K562 (cell line): ENCODE results near the gene MAP3K4. TPM values are rescaled to one million over a fixed set of nuclear protein-coding genes. Genes with fewer than 3 reads are reported as not detected.

Experiments
- ATAC-seq: fragments of 200-7000 bp; cut with Tn5 transposase; 3 replicates; pipeline ENCODE4 v1.9.1; 2020; ENCODE audit warnings: moderate library complexity
- BruUV-seq: library from RNA; stranded (reverse); fragments of 400-500 nt; replicated peaks from 2 replicates; lab custom pipeline; 2021; lab: Mats Ljungman, UMichigan
- CTCF ChIA-PET: fragments of 300-600 bp; formaldehyde crosslinking; extraction: SDS; loops from one replicate; lab custom pipeline; 2021; ENCODE audit warnings: low intra/inter-chr PET ratio; lab: Yijun Ruan, JAX
- POLR2A ChIA-PET: fragments of 300-600, 350-650 bp; sonication (Branson Sonifier 250); formaldehyde crosslinking; extraction: SDS; loops from one replicate; lab custom pipeline; 2021; ENCODE audit warnings: antibody characterized with exemption, inconsistent platforms; lab: Yijun Ruan, JAX
- DNase-seq, 4 experiments: peaks; one replicate each; pipeline versions ENCODE4 v3.0.0 to v3.0.0-alpha.2; 2011 to 2018; ENCODE audit warnings: low spot score in 3 of 4, mixed read lengths in 3 of 4; ENCODE audit errors: extremely low read depth in 1 of 4
- FAIRE-seq: peaks from 2 replicates; lab custom pipeline; 2011; peaks lifted over from hg19 to GRCh38; lab: Jason Lieb, UNC
- H2AFZ ChIP-seq: 2 replicates; pipeline ENCODE4 v1.6.0; 2011; ENCODE audit warnings: low read depth, low read length, control low read depth, inconsistent platforms
- H3K27ac ChIP-seq: fragments of 200-600 bp; 3 replicates; pipeline ENCODE4 v1.8.0; 2011; ENCODE audit warnings: low read depth, mild to moderate bottlenecking, control low read depth, inconsistent platforms, low read length, moderate library complexity, mixed read lengths; ENCODE audit errors: extremely low read depth
- H3K27me3 ChIP-seq, 2 experiments: fragments of 300-600 bp in 1 of 2; 2 replicates in 1 of 2; 3 replicates in 1 of 2; pipeline versions ENCODE4 v1.6.0 to v1.8.0; 2011; ENCODE audit warnings: inconsistent platforms in 2 of 2, low read length in 2 of 2, mild to moderate bottlenecking in 1 of 2, mixed read lengths in 1 of 2, moderate library complexity in 1 of 2; ENCODE audit not compliant: control insufficient read depth in 2 of 2, insufficient read depth in 2 of 2
- H3K36me3 ChIP-seq: fragments of 300-600 bp; 3 replicates; pipeline ENCODE4 v1.8.0; 2011; ENCODE audit warnings: mild to moderate bottlenecking, low read length, inconsistent platforms; ENCODE audit not compliant: control insufficient read depth, insufficient read depth
- H3K4me1 ChIP-seq, 2 experiments: fragments of 200-600 bp in 1 of 2; replicated peaks in 1 of 2; 2 replicates in 1 of 2; 3 replicates in 1 of 2; pipeline versions ENCODE4 v1.5.1 to v1.8.0; 2011; ENCODE audit warnings: inconsistent platforms in 2 of 2, low read length in 2 of 2, mild to moderate bottlenecking in 1 of 2, mixed read lengths in 1 of 2, moderate library complexity in 1 of 2; ENCODE audit not compliant: control insufficient read depth in 2 of 2, insufficient read depth in 2 of 2
- H3K4me2 ChIP-seq: 2 replicates; pipeline ENCODE4 v1.6.1; 2011; ENCODE audit warnings: low read length, control low read depth, inconsistent platforms, mixed read lengths; ENCODE audit not compliant: insufficient read depth
- H3K4me3 ChIP-seq: fragments of 200-600 bp; sonication (generic), shearing (Covaris generic); 2 replicates; pipeline ENCODE4 v1.5.1; 2016; ENCODE audit warnings: control low read depth, inconsistent platforms
- H3K79me2 ChIP-seq: fragments of 200-600 bp; 3 replicates; pipeline ENCODE4 v1.8.0; 2011; ENCODE audit warnings: low read length, inconsistent platforms; ENCODE audit not compliant: control insufficient read depth, insufficient read depth
- H3K9ac ChIP-seq, 2 experiments: 2 replicates each; pipeline versions ENCODE4 v1.6.0 to v1.6.1; 2011; ENCODE audit warnings: low read depth in 2 of 2, low read length in 2 of 2, control low read depth in 1 of 2, inconsistent platforms in 1 of 2, mild to moderate bottlenecking in 1 of 2, mixed read lengths in 1 of 2; ENCODE audit not compliant: insufficient read depth in 1 of 2
- H3K9me1 ChIP-seq: one replicate; pipeline ENCODE4 v1.6.0; 2011; ENCODE audit warnings: inconsistent platforms, mild to moderate bottlenecking, low read length, moderate library complexity; ENCODE audit not compliant: control insufficient read depth, insufficient read depth
- H3K9me3 ChIP-seq: replicated peaks from 2 replicates; pipeline ENCODE4 v1.5.1; 2011; ENCODE audit warnings: low read depth, low read length, inconsistent platforms; ENCODE audit not compliant: control insufficient read depth, insufficient read depth
- H4K20me1 ChIP-seq: replicated peaks from 2 replicates; pipeline ENCODE4 v1.6.1; 2011; ENCODE audit warnings: low read length, inconsistent platforms, mixed read lengths; ENCODE audit not compliant: control insufficient read depth, insufficient read depth
- CBFB ChIP-seq: sonication (generic); formaldehyde crosslinking; IDR thresholded peaks from 2 replicates; pipeline ENCODE4 v1.4.0; 2020; ENCODE audit warnings: mild to moderate bottlenecking, missing genetic modification reagents
- FOXK1 ChIP-seq: sonication (generic); formaldehyde crosslinking; IDR thresholded peaks from 2 replicates; pipeline ENCODE4 v1.8.0; 2022; ENCODE audit warnings: missing genetic modification reagents, mild to moderate bottlenecking, borderline replicate concordance
- GABPA ChIP-seq: fragments of 200-800 bp; sonication (Bioruptor generic); conservative IDR thresholded peaks from 2 replicates; pipeline ENCODE4 v1.6.1; 2016; ENCODE audit warnings: low read depth, missing genetic modification characterization, missing compliant biosample characterization
- HOXB6 ChIP-seq: fragments of 250-450 bp; sonication (Bioruptor Pico); IDR thresholded peaks from 2 replicates; pipeline ENCODE4 v1.5.1; 2022; ENCODE audit warnings: mild to moderate bottlenecking, borderline replicate concordance
- JUNB ChIP-seq: fragments of 450-650 bp; formaldehyde crosslinking; conservative IDR thresholded peaks from 2 replicates; pipeline ENCODE4 v1.4.0; 2020; ENCODE audit warnings: mild to moderate bottlenecking
- KLF10 ChIP-seq: fragments of 250-450 bp; sonication (Bioruptor Pico); IDR thresholded peaks from 2 replicates; pipeline ENCODE4 v1.6.1; 2021; ENCODE audit warnings: matching md5 sums
- MCM5 ChIP-seq: fragments of 450-650 bp; IDR thresholded peaks from 2 replicates; pipeline ENCODE4 v1.6.1; 2016; ENCODE audit warnings: low read depth
- NR2F6 ChIP-seq: fragments of 450-650 bp; formaldehyde crosslinking; IDR thresholded peaks from 2 replicates; pipeline ENCODE4 v1.4.0; 2020; ENCODE audit warnings: mild to moderate bottlenecking
- RFX1 ChIP-seq: fragments of 450-650 bp; IDR thresholded peaks from 2 replicates; pipeline ENCODE4 v1.6.1; 2016; ENCODE audit warnings: mild to moderate bottlenecking, moderate library complexity
- TBP ChIP-seq: optimal IDR thresholded peaks from 2 replicates; pipeline ENCODE3; 2011; ENCODE audit warnings: low read depth, low read length, improper control_type of control experiment
- ZBTB33 ChIP-seq: sonication (generic); formaldehyde crosslinking; IDR thresholded peaks from 2 replicates; pipeline ENCODE4 v1.8.1; 2023; ENCODE audit warnings: mild to moderate bottlenecking, missing genetic modification reagents
- ZNF134 ChIP-seq: fragments of 250-450 bp; sonication (Bioruptor Pico); conservative IDR thresholded peaks from 2 replicates; pipeline ENCODE4 v1.4.0; 2020
- ZNF77 ChIP-seq: fragments of 250-450 bp; sonication (Bioruptor Pico); IDR thresholded peaks from 2 replicates; pipeline ENCODE4 v1.5.0; 2020
- ZNF780A ChIP-seq: fragments of 250-450 bp; sonication (Bioruptor Pico); IDR thresholded peaks from 2 replicates; pipeline ENCODE4 v1.5.0; 2021; ENCODE audit warnings: mild to moderate bottlenecking
- WGBS: fragments of 100-300 bp; shearing (Covaris generic); methylation state at CpG from one replicate; pipeline ENCODE4 v1.1.6; 2016; ENCODE audit warnings: low coverage, mixed read lengths; ENCODE audit not compliant: insufficient coverage; ENCODE audit errors: missing lambda C conversion rate; 5-methylcytosine and 5-hydroxymethylcytosine counted together
- in situ Hi-C: fragments of 300-500 bp; cut with MboI; formaldehyde crosslinking; loops from 4 replicates; pipeline ENCODE4 v1.15.0; 2018; ENCODE audit warnings: inconsistent platforms, mixed read lengths
- intact Hi-C: fragments of 100-400 bp; cut with micrococcal nuclease; formaldehyde crosslinking; loops from 2 replicates; pipeline ENCODE4 v1.14.2; 2022
- polyA plus RNA-seq, 8 experiments: library from polyadenylated mRNA; depleted of rRNA in 4 of 8; stranded (reverse) in 5 of 8; unstranded in 3 of 8; fragments of >200 nt; fragmentation: Nextera tagmentation in 2 of 8; fragmentation: Illumina TruSeq in 1 of 8; extraction: Ambion mirVana in 2 of 8; extraction: Trizol in 1 of 8; gene quantifications; 2 replicates each; pipeline versions ENCODE4 v1.2.1 to v1.2.3, GENCODE V29; 2011 to 2014; ENCODE audit warnings: inconsistent platforms in 1 of 8, missing spikeins in 1 of 8
- total RNA-seq, 7 experiments: library from RNA; depleted of rRNA in 6 of 7; stranded (reverse); fragments of >200 nt in 6 of 7; fragmentation: Illumina TruSeq in 2 of 7; extraction: Trizol in 2 of 7; gene quantifications; 2 replicates each; pipeline versions ENCODE4 v1.2.1 to v1.2.3, GENCODE V29; 2011 to 2021; ENCODE audit warnings: low replicate concordance in 1 of 7
- TF ChIP-seq, protein P1 (sequence below): fragments of 250-450 bp; sonication (Bioruptor Pico); IDR thresholded peaks from 2 replicates; pipeline ENCODE4 v1.6.1; 2021; ENCODE audit warnings: mild to moderate bottlenecking
- TF ChIP-seq, protein P2 (sequence below): sonication (generic); formaldehyde crosslinking; IDR thresholded peaks from 2 replicates; pipeline ENCODE4 v1.9.0; 2022; ENCODE audit warnings: mild to moderate bottlenecking, missing genetic modification reagents

MAP3K4 gene
- total and polyA plus RNA-seq, 9 of the 15 experiments (the other 6 are each of a cell fraction or from before 2014, with no cell fraction given), result 21.0 to 77.2 (median 48.9) TPM

- POLR2A ChIA-PET, result no interaction called here
- DNase-seq, result no peak
- H3K9ac ChIP-seq, result no peak overlapping the region
- WGBS, result 5% methylated on average over 1 of the region's 1 CpG
- H3K79me2 ChIP-seq, result no peaks in the 10 kb centered on the region
- no peaks in the 10 kb centered on the region for H4K20me1 ChIP-seq
- no peak for ATAC-seq
- H3K36me3 ChIP-seq, result no peaks in the 10 kb centered on the region
- no peak overlapping the region for H3K27ac ChIP-seq
- intact Hi-C loops (no loop called here), in situ Hi-C loops (no loop called here)
- CTCF ChIA-PET, result no interaction called here
- no peak for FAIRE-seq
- TF ChIP-seq, protein P1, sequence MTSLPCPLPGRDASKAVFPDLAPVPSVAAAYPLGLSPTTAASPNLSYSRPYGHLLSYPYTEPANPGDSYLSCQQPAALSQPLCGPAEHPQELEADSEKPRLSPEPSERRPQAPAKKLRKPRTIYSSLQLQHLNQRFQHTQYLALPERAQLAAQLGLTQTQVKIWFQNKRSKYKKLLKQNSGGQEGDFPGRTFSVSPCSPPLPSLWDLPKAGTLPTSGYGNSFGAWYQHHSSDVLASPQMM (CRISPR knock-in tag), result no peak
- TF ChIP-seq RFX1, result 0 out of 2 replicates have a peak, but pooled peaks have one; percentile 6
- H3K27me3 ChIP-seq, result 0 out of 5 replicates have a peak, but pooled peaks cover 0 to 8% of the 10 kb centered on the region in 2 experiments
- H2AFZ ChIP-seq, result no peak overlapping the region
- no peaks in the 10 kb centered on the region for H3K9me3 ChIP-seq
- no peak overlapping the region for H3K4me2 ChIP-seq
- peaks cover 1 to 5% of the 10 kb centered on the region in 2 experiments; a peak in 3 of 5 replicates for H3K4me1 ChIP-seq
- BruUV-seq, result no TSS peak
- H3K9me1 ChIP-seq, result no peaks in the 10 kb centered on the region
- H3K4me3 ChIP-seq, result no peak overlapping the region
Observed at GRCh38 chr6:160967833-160968232, 23.7 kb upstream of the MAP3K4 start.

DNA sequence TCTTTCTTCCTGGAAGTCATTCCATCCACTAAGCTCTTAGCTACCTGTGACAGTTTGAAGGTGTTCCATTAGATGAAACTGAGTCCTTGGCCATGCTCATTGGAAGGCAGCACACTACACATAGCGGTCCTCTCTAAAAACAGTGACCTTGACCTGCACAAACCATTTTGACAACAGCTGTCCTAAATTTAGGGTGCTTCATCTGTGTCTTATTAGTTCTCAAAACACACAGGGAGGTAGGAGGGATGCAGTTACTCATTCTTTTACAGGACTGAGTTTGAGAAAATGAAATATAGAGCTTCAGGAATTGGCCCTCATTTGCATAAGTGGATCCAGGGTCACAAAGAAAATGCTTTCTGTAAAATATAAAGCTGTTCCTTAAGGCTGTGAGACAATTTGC, 20.4 kb upstream of the MAP3K4 start:
- H2AFZ ChIP-seq, result no peak overlapping the region
- ChIA-PET POLR2A (interaction anchor here (1.6 to 1.8 kb wide), 3 partner anchors 11 to 21 kb away, joined by 4 to 9 read pairs (median 4); partner anchors contain the start of gene MAP3K4), CTCF (no interaction called here)
- H3K9me1 ChIP-seq, result no peaks in the 10 kb centered on the region
- ATAC-seq (no peak), FAIRE-seq (no peak), DNase-seq (no peak)
- H3K27ac ChIP-seq, result no peak overlapping the region
- no peaks in the 10 kb centered on the region for H3K79me2 ChIP-seq
- no peaks in the 10 kb centered on the region for H4K20me1 ChIP-seq
- in situ Hi-C loops, result no loop called here
- intact Hi-C loops, result no loop called here
- H3K9me3 ChIP-seq, result no peaks in the 10 kb centered on the region
- BruUV-seq, result no TSS peak
- no peak for TF ChIP-seq NR2F6 (CRISPR knock-in tag)
- no peak for TF ChIP-seq ZNF780A
- no peak for TF ChIP-seq JUNB (CRISPR knock-in tag)
- no peak for TF ChIP-seq KLF10 (CRISPR knock-in tag)
- no peak for TF ChIP-seq TBP
- no peak for TF ChIP-seq ZBTB33 (CRISPR knock-in tag)
- TF ChIP-seq, protein P2, sequence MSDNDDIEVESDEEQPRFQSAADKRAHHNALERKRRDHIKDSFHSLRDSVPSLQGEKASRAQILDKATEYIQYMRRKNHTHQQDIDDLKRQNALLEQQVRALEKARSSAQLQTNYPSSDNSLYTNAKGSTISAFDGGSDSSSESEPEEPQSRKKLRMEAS (CRISPR knock-in tag), result no peak
- no peak for TF ChIP-seq MCM5
- TF ChIP-seq FOXK1 (CRISPR knock-in tag), result no peak
- TF ChIP-seq CBFB (CRISPR knock-in tag), result no peak
- TF ChIP-seq ZNF134 (CRISPR knock-in tag), result no peak
- TF ChIP-seq HOXB6, result no peak
- TF ChIP-seq GABPA (tag), result no peak
- no peak for TF ChIP-seq ZNF77 (CRISPR knock-in tag)
- no peaks in the 10 kb centered on the region for H3K36me3 ChIP-seq
- H3K27me3 ChIP-seq, result no peaks in the 10 kb centered on the region
- H3K4me3 ChIP-seq, result no peak overlapping the region
- WGBS, result 61% methylated on average over 1 of the region's 1 CpG
- H3K9ac ChIP-seq, result no peak overlapping the region
- H3K4me1 ChIP-seq, result peaks cover 9 to 21% of the 10 kb centered on the region in 2 experiments
- no peak overlapping the region for H3K4me2 ChIP-seq
